H9 (cell line): ENCODE measurements around the gene MCFD2. TPM values are rescaled to one million over a fixed set of nuclear protein-coding genes. Genes with fewer than 3 reads are reported as not detected.

Experiments
- DNase-seq: peaks from one replicate; pipeline ENCODE4 v3.0.0-alpha.2; 2017
- H2AFZ ChIP-seq: one replicate; pipeline ENCODE4 v1.6.1; 2013; ENCODE audit warnings: mild to moderate bottlenecking, low read length, control low read depth, moderate library complexity
- H2AK5ac ChIP-seq: 2 replicates; pipeline ENCODE4 v1.6.1; 2013; ENCODE audit warnings: low read length, control low read depth, mixed read lengths; ENCODE audit not compliant: insufficient read length
- H2BK120ac ChIP-seq: one replicate; pipeline ENCODE4 v1.6.1; 2013; ENCODE audit warnings: low read depth, mild to moderate bottlenecking, low read length, control low read depth, inconsistent platforms; ENCODE audit not compliant: poor library complexity, severe bottlenecking
- H2BK12ac ChIP-seq: 2 replicates; pipeline ENCODE4 v1.6.1; 2013; ENCODE audit warnings: low read length, control low read depth, mixed read lengths, low read depth; ENCODE audit not compliant: insufficient read length
- H2BK15ac ChIP-seq: 2 replicates; pipeline ENCODE4 v1.6.1; 2013; ENCODE audit warnings: low read depth, low read length, control low read depth
- H2BK20ac ChIP-seq: one replicate; pipeline ENCODE4 v1.6.1; 2013; ENCODE audit warnings: low read depth, mild to moderate bottlenecking, low read length, control low read depth, inconsistent platforms; ENCODE audit not compliant: poor library complexity, severe bottlenecking
- H2BK5ac ChIP-seq: 2 replicates; pipeline ENCODE4 v1.6.1; 2013; ENCODE audit warnings: low read length, control low read depth, mixed read lengths; ENCODE audit not compliant: insufficient read length
- H3K14ac ChIP-seq: 2 replicates; pipeline ENCODE4 v1.6.1; 2013; ENCODE audit warnings: low read length, control low read depth; ENCODE audit not compliant: insufficient read depth
- H3K18ac ChIP-seq: 2 replicates; pipeline ENCODE4 v1.6.1; 2013; ENCODE audit warnings: low read depth, mild to moderate bottlenecking, mixed read lengths, low read length, control low read depth; ENCODE audit not compliant: insufficient read length
- H3K23ac ChIP-seq: 2 replicates; pipeline ENCODE4 v1.6.1; 2013; ENCODE audit warnings: low read length, control low read depth, mixed read lengths, low read depth; ENCODE audit not compliant: insufficient read length
- H3K23me2 ChIP-seq: 2 replicates; pipeline ENCODE4 v1.6.1; 2013; ENCODE audit warnings: low read depth, mild to moderate bottlenecking, mixed read lengths, low read length, control low read depth; ENCODE audit not compliant: insufficient read length, poor library complexity, severe bottlenecking
- H3K27ac ChIP-seq: 2 replicates; pipeline ENCODE4 v1.5.1; 2013; ENCODE audit warnings: low read length, control low read depth, mixed read lengths, low read depth; ENCODE audit not compliant: insufficient read length
- H3K27me3 ChIP-seq: 2 replicates; pipeline ENCODE4 v1.6.1; 2013; ENCODE audit warnings: low read length, control low read depth, inconsistent platforms; ENCODE audit not compliant: insufficient read depth
- H3K4ac ChIP-seq: 2 replicates; pipeline ENCODE4 v1.6.1; 2013; ENCODE audit warnings: low read depth, mild to moderate bottlenecking, control low read depth, inconsistent platforms, low read length, moderate library complexity
- H3K4me1 ChIP-seq: 2 replicates; pipeline ENCODE4 v1.6.1; 2013; ENCODE audit warnings: low read length, control low read depth, inconsistent platforms; ENCODE audit not compliant: insufficient read depth
- H3K4me2 ChIP-seq: 2 replicates; pipeline ENCODE4 v1.6.1; 2013; ENCODE audit warnings: low read length, control low read depth, mixed read lengths; ENCODE audit not compliant: insufficient read length, insufficient read depth
- H3K56ac ChIP-seq: 2 replicates; pipeline ENCODE4 v1.6.1; 2013; ENCODE audit warnings: low read depth, mild to moderate bottlenecking, mixed read lengths, low read length, control low read depth; ENCODE audit not compliant: insufficient read length
- H3K79me1 ChIP-seq: 2 replicates; pipeline ENCODE4 v1.6.1; 2013; ENCODE audit warnings: low read depth, mild to moderate bottlenecking, moderate library complexity, low read length, control low read depth, inconsistent platforms; ENCODE audit not compliant: insufficient read depth, poor library complexity, severe bottlenecking
- H3K79me2 ChIP-seq: 2 replicates; pipeline ENCODE4 v1.6.1; 2013; ENCODE audit warnings: low read length, control low read depth, inconsistent platforms; ENCODE audit not compliant: insufficient read depth
- H3K9ac ChIP-seq: 2 replicates; pipeline ENCODE4 v1.6.1; 2013; ENCODE audit warnings: low read length, control low read depth, mixed read lengths; ENCODE audit not compliant: insufficient read length; ENCODE audit errors: extremely low read depth
- H3K9me3 ChIP-seq: one replicate; pipeline ENCODE4 v1.6.1; 2013; ENCODE audit warnings: low read depth, low read length, inconsistent platforms; ENCODE audit not compliant: control insufficient read depth
- H3T11ph ChIP-seq: one replicate; pipeline ENCODE4 v1.6.1; 2013; ENCODE audit warnings: mild to moderate bottlenecking, low read length, control low read depth, inconsistent platforms
- H4K20me1 ChIP-seq: one replicate; pipeline ENCODE4 v1.6.1; 2013; ENCODE audit not compliant: control insufficient read depth, insufficient read length, insufficient read depth
- H4K5ac ChIP-seq: 2 replicates; pipeline ENCODE4 v1.6.1; 2013; ENCODE audit warnings: low read depth, mild to moderate bottlenecking, mixed read lengths, low read length, control low read depth; ENCODE audit not compliant: insufficient read length
- H4K8ac ChIP-seq: replicated peaks from 2 replicates; pipeline ENCODE4 v1.6.1; 2013; ENCODE audit warnings: low read length, control low read depth, mixed read lengths, low read depth; ENCODE audit not compliant: insufficient read length
- H4K91ac ChIP-seq: 2 replicates; pipeline ENCODE4 v1.6.1; 2013; ENCODE audit warnings: low read depth, mild to moderate bottlenecking, moderate library complexity, mixed read lengths, low read length, control low read depth; ENCODE audit not compliant: insufficient read length
- H3K27ac Mint-ChIP-seq, 3 experiments: 2 replicates in 2 of 3; 3 replicates in 1 of 3; pipeline ENCODE4 v1.8.0; 2020 to 2021; ENCODE audit warnings: mixed read lengths in 3 of 3, mild to moderate bottlenecking in 1 of 3, moderate library complexity in 1 of 3
- H3K27me3 Mint-ChIP-seq: 2 replicates; pipeline ENCODE4 v1.8.0; 2021; ENCODE audit warnings: low read depth, mild to moderate bottlenecking, moderate library complexity, mixed read lengths
- H3K36me3 Mint-ChIP-seq, 3 experiments: 2 replicates in 2 of 3; 3 replicates in 1 of 3; pipeline ENCODE4 v1.8.0; 2020 to 2021; ENCODE audit warnings: low read depth in 3 of 3, mixed read lengths in 3 of 3; ENCODE audit not compliant: insufficient read depth in 1 of 3
- H3K4me1 Mint-ChIP-seq, 2 experiments: 2 replicates each; pipeline ENCODE4 v1.8.0; 2020; ENCODE audit warnings: mixed read lengths in 2 of 2
- H3K4me3 Mint-ChIP-seq, 2 experiments: 2 replicates in 1 of 2; 3 replicates in 1 of 2; pipeline ENCODE4 v1.8.0; 2020 to 2021; ENCODE audit warnings: mild to moderate bottlenecking in 2 of 2, mixed read lengths in 2 of 2, moderate library complexity in 1 of 2
- H3K9me3 Mint-ChIP-seq, 2 experiments: 2 replicates in 1 of 2; 3 replicates in 1 of 2; pipeline ENCODE4 v1.8.0; 2020; ENCODE audit warnings: mild to moderate bottlenecking in 2 of 2, mixed read lengths in 2 of 2, moderate library complexity in 1 of 2
- whole genome bisulfite sequencing: extraction: QIAGEN DNeasy Blood & Tissue Kit; methylation state at CpG from one replicate; pipeline ENCODE4 v1.1.7; 2013; ENCODE audit warnings: missing lambda C conversion rate, low lambda C conversion rate, mixed read lengths; ENCODE audit not compliant: insufficient read length; ENCODE audit errors: extremely low coverage; 5-methylcytosine and 5-hydroxymethylcytosine counted together
- total RNA-seq: library from RNA; stranded (reverse); gene quantifications from 2 replicates; pipeline ENCODE4 v1.2.1, GENCODE V29; 2021
- TF ChIP-seq, protein P1 (sequence below): fragments of 200-600 bp; sonication (generic); conservative IDR thresholded peaks from 3 replicates; pipeline ENCODE4 v1.8.0; 2021; ENCODE audit warnings: antibody characterized with exemption, mild to moderate bottlenecking

The MCFD2 gene
- total RNA-seq, 1 experiment from 2014 or later = 64.6 TPM

DNA sequence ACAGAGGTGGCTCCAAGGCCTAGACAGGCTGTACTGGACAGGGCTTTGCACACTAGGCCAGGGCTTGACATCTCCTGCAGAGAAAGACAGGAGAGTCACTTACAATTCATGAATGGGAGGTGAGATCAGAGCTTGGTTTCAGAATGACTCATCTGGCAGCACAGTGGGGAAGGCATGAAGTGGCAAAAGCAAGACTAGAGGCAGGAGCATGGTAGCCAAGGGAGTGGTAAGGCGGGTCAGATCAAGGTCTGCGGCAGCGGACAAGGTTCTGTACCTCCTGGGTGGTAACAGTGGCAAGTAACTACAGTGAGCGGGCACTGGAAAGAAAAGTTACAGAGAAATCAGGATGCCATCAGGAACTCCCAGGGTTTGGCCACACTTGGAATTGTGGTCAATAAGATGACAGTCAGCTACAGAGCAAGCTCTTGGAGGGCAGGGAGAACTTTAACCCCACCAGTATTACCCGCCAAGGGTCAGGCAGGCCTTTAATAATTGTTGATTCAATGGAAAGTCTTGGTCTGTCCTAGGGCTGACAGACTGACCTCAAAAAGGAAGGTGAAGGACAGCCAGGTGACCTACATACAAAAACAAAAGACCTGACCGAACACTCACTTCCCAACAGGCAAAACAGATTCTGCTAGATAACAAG is 5.7 kb downstream of the MCFD2 start:
- H2BK15ac ChIP-seq = no peak overlapping the region
- no peaks in the 10 kb centered on the region for H3K9me3 ChIP-seq
- Mint-ChIP-seq H3K4me1 (peaks cover 13% of the 10 kb centered on the region in 2 experiments), H3K27me3 (no peaks in the 10 kb centered on the region), H3K27ac (peak overlapping the region in 1 of 3 experiments; percentile 40; a peak in 1 of 7 replicates), H3K36me3 (peaks cover 31 to 65% (median 61%) of the 10 kb centered on the region in 3 experiments; a peak in 6 of 7 replicates), H3K4me3 (no peak overlapping the region), H3K9me3 (no peaks in the 10 kb centered on the region)
- DNase-seq = no peak
- H3K56ac ChIP-seq = no peak overlapping the region
- no peak overlapping the region for H3T11ph ChIP-seq
- peaks cover 8% of the 10 kb centered on the region for H3K79me1 ChIP-seq
- WGBS = no CpG with 5 or more reads among the region's 6 CpGs
- no peak overlapping the region for H2BK20ac ChIP-seq
- no peak overlapping the region for H2AK5ac ChIP-seq
- no peaks in the 10 kb centered on the region for H4K20me1 ChIP-seq
- no peak overlapping the region for H2BK5ac ChIP-seq
- no peak overlapping the region for H4K8ac ChIP-seq
- H3K4me1 ChIP-seq = no peaks in the 10 kb centered on the region
- no peak overlapping the region for H3K9ac ChIP-seq
- no peak overlapping the region for H3K4me2 ChIP-seq
- H2AFZ ChIP-seq = no peak overlapping the region
- no peak overlapping the region for H3K23ac ChIP-seq
- H3K4ac ChIP-seq = no peak overlapping the region
- no peak overlapping the region for H2BK12ac ChIP-seq
- TF ChIP-seq, protein P1, sequence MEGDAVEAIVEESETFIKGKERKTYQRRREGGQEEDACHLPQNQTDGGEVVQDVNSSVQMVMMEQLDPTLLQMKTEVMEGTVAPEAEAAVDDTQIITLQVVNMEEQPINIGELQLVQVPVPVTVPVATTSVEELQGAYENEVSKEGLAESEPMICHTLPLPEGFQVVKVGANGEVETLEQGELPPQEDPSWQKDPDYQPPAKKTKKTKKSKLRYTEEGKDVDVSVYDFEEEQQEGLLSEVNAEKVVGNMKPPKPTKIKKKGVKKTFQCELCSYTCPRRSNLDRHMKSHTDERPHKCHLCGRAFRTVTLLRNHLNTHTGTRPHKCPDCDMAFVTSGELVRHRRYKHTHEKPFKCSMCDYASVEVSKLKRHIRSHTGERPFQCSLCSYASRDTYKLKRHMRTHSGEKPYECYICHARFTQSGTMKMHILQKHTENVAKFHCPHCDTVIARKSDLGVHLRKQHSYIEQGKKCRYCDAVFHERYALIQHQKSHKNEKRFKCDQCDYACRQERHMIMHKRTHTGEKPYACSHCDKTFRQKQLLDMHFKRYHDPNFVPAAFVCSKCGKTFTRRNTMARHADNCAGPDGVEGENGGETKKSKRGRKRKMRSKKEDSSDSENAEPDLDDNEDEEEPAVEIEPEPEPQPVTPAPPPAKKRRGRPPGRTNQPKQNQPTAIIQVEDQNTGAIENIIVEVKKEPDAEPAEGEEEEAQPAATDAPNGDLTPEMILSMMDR = no peak
- no peak overlapping the region for H4K91ac ChIP-seq
- no peak overlapping the region for H4K5ac ChIP-seq
- no peak overlapping the region for H3K18ac ChIP-seq
- H3K27ac ChIP-seq = no peak overlapping the region
- H3K14ac ChIP-seq = no peak overlapping the region
- H3K23me2 ChIP-seq = peaks cover 4% of the 10 kb centered on the region
- no peak overlapping the region for H2BK120ac ChIP-seq
- peaks cover 6% of the 10 kb centered on the region; the same call in 1 of the 2 replicates for H3K79me2 ChIP-seq
- no peaks in the 10 kb centered on the region for H3K27me3 ChIP-seq
